CD4-positive, alpha-beta T cell treated with Interleukin-6 at 100 ng/mL for 8 hours (primary cell): ENCODE measurements around the gene PDIA4.

Source experiments
- DNase-seq: peaks from one replicate; pipeline ENCODE4 v3.0.0-alpha.2; 2020; ENCODE audit warnings: mixed read lengths, low spot score

PDIA4 gene

DNA sequence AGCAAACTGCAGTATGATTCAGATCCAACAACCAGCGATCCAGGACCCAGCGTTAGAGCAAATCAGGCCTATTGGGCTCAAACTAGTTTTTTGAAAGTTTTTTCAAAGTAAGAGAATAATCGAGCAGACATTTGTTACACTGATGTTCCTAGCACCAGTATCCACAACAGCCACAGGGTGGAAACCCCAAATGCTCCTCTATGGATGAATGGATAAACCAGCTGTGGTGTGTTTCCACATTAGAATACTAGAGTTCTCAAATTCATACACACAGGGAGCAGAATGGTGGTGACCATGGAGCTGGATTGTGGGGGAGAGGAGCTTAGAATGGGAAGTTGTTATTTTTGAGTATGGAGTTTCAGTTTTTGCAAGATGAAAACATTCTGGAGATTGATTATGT lies 60.7 kb downstream of the PDIA4 start:
- DNase-seq, result no peak

DNA sequence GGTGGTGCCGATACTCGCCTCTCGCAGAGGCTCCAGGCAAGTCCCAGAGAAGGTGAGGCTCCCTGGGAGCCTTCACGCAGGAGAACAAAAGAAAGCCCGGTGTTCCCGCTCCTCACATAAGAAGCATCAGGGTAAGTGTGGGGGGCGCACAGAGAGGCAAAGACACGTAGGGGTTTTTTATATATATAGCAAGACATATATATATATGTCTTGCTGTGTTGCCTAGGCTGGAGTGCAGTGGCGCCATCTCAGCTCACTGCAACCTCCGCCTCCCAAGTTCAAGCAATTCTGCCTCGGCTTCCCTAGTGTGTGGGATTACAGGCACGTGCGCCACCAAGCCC lies 61.3 kb downstream of the PDIA4 start:
- DNase-seq, result no peak

DNA sequence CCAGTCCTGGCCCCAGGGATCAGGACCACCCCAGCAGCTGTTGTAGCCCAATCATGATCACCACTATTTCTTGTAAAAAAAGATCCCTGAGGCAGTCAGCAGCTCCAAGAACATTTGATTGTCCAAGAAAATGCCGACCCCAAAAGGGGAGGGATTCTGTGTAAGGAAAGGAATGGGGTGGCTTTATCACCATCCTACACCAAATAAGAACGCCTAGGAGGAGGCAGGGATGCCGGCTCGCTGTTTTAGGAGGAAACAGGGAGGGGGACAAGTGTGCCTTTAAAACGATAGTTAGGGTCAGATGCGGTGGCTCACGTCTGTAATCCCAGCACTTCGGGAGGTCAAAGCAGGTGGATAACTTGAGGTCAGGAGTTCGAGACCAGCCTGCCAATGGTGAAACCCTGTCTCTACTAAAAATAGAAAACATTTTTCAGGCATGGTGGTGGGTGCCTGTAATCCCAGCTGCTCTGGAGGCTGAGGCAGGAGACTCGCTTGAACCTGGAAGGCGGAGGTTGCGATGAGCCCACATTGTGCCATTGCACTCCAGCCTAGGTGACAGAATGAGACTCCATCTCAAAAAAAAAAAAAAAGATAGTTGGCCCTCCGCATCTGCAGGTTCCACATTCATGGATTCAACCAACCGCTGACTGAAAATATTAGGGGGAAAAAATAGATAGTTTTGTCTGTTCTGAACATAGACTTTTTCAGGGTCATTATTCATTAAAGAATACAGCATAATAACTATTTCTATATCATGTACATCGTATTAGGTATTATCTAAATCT lies 63.6 kb downstream of the PDIA4 start:
- no peak for DNase-seq

DNA sequence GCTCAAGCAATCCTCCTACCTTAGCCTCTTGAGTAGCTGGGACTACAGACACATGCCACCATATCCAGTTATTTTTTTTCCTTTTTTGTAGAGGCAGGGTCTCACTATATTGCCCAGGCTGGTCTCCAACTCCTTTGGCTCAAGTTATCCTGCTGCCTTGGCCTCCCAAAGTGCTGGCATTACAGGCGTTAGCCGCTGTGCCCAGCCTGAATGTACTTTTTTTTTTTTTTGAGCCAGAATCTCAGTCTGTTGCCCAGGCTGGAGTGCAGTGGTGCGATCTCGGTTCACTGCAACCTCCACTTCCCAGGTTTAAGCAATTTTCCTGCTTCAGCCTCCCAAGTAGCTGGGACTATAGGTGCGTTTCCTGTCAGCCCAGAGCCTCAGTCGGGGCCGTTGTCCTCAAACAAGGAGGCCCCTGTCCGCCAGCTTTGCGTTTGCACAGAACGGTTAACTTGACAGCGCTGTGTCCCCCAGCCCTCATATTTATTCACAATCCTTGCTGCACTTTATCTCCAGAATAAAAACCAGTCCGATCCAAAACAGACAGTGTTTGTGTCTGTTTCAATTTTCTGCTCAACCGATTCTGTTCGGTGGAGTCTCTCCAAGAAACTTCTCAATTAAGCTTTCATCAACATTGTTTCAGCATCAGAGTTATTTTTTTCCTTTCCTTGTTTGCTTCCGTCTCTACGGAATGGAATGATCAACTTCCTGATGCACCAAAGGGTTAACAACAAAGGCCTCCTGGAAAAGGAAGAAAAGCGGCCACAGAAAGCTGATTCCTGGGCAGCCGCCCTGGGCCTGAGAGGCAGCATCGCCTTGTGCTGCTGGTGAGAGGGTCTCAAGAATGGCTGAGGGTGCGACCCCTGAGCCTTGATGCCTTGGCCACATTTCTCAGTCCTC lies 64.5 kb downstream of the PDIA4 start:
- DNase-seq, result no peak

- DNase-seq, result peak; percentile 73
Observed at GRCh38 chr7:148962823-148963582, 65.3 kb downstream of the PDIA4 start.

DNA sequence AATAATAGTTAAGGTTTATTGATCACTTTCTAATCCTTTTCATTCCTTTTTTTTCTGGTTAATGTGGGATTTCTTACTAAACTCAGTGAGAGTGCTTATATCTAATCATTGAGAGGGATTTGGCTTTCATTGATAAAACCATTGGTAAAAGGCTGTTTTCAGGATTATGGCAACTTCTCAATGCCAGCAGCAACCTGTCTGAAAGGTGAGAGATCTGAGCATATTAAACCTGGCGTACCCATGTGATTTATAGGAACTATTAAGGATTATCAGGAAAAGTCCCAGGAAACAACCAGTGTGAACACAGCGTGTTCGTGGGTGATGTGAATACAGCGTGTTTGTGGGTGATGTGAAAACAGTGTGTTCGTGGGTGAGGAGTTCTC lies 65.9 kb downstream of the PDIA4 start:
- DNase-seq, result no peak

- DNase-seq, result no peak
Observed at GRCh38 chr7:148959726-148960125, 68.6 kb downstream of the PDIA4 start.

DNA sequence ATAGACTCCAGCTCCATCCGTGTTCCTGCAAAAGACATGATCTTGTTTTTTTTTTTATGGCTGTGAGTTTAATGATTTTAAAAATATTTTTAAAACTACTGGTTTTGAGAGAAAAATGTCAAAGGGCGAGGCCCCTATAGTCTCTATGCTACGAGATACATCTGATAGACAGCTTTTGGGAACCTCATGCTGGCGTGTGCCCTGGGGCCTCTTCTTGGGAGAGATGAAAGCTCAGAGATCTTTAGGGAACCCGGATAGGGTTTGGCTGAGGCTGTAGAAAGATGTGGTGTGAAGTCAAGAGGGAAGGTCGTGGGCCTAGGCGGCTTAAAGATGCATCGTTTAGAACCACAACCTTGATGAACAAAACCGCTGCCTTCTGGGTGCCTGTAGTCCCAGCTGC lies 70.2 kb downstream of the PDIA4 start:
- DNase-seq, result no peak

DNA sequence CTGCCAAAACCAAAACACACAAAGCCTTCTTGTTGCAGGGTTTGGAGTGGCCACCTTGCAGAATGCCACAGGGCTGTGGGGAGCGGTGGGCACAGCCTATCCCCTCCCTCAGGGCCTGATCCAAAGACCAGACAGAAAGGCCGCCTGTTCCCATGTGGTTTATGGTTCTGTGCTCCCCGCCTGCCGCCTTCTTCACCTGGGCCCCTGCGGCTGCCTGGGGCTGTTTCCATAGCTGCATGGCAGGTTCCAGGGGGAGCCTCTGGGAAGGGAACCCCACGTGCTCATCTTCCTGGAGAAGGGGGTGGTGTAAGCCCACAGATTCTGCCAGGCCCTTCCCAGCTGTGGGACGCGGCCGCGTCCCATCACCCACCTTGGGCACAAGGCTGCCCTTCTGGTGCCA lies 73.5 kb downstream of the PDIA4 start:
- no peak for DNase-seq

DNA sequence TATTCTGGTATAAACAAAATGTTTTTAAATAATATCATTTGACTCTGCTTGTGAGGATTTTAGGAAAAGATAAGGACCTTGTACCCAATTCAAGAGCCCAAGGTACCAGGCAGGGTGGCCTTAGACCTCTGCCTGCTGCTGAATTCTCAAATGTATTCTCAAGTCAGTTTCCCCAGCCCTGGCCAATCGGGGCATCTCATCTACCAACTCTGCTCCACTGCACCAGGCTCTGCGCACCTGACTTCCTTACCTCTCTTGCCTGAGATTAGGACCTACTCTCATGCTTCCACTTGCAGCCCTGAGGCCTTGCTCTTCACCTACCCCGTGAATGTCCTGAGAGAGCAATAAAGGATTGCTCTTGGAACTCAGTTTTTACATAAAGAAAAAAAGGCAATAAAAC lies 74.6 kb downstream of the PDIA4 start:
- DNase-seq, result no peak
